ENCODE results near the gene SLC25A12.
A peak's percentile ranks its signal among the peaks of the same experiment; 100 is the strongest.
"Not testable (repeated sequence)": the region's sequence is repeated elsewhere in the genome, so short reads cannot be mapped to it uniquely, and the experiment has no call there.

SLC25A12 gene

GRCh38 chr2:171824086-171824485 lies 70.0 kb downstream of the SLC25A12 start:
- DNase-seq (ENCODE audit: low spot score): no peak

DNA sequence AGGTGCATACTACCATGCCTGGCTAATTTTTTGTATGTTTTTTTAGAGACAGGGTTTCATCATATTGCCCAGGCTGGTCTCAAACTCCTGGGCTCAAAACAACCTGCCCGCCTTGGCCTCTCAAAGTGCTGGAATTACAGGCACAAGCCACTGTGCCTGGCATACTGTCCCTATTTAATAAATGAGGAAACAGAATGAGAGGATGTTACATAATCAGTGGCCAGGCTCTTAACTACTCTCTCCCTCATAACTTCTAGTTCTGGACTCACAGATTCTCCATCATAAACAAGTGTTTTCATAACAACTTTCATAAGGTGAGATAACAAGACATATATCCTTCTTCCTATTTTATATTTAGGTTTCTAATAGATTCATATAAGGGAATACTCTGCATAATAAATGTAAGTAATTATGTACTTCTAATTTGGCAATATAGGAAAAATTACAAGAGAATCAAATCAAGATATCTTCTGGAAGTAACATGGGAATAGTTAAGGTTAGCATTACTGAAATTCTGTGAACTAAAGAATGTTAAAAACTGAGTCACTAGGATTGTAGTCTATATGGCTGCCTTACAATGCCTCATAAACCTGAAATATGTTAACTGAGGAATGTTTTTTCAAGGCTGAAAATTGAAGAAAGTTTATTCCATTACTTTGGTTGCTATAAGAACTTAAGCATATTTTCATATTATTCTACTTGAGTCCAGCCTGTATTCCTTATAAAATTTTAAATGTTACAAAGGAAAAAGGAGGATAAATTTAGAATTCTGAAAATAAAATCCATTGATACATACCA lies 71.3 kb downstream of the SLC25A12 start:
- no peak for DNase-seq (ENCODE audit: low spot score)

DNA sequence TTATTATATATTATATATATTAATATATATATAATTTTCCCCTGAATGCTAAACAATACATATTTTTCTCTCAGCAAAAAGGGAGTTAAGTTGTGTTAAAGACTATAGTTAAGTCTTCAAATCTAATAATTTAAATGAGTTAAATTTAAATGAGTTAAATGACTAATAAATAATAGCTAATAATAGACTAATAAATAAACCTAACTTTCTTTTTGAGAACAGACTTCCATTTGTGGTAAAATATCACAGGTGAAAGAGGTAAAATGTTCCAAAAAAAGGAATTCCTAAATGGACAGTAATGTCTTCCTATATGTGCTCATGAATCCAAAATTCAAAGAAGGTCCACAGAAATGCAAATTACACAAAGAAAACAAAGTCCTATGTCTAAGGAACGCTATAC lies 74.6 kb downstream of the SLC25A12 start:
- no peak for DNase-seq (ENCODE audit: low spot score)

DNA sequence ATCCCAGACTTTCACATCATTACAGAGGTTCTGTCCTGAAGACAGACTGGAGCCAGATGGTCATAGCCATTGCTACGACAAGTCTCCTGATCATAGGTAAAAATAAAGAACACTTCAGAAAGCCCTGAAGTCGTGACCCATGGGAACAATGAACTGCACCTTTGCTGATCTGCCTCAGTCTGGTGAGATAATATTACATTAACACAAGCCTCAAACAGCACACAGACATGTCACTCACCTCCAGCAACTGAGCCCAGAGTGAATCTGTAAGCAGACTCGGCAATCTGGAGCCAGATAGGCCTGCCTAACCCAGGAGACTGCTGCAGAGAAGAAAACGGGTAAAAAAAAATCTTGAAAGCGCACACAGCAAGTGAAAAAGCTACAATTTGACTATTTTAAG lies 79.2 kb downstream of the SLC25A12 start:
- DNase-seq (ENCODE audit: low spot score): no peak

GRCh38 chr2:171814174-171814573 lies 79.9 kb downstream of the SLC25A12 start:
- DNase-seq (ENCODE audit: low spot score): no peak

DNA sequence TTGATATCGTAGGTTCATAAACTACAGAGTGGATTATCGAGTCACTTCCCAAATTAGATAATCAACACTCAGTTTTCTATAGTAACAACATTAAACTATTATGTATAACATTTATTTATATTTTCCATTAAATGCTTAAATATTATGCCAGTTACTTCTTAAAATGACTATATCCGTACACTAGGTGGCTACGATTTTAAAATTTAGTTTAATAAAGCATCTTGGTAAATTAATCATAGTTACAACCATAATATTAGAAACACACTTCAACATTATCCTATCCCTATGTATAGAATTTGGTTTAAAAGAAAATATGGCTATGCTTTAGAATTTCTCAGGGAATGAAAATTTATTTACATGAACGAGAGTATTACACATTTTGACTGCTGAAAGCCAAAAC lies 80.3 kb downstream of the SLC25A12 start:
- DNase-seq (ENCODE audit: low spot score): no peak

DNA sequence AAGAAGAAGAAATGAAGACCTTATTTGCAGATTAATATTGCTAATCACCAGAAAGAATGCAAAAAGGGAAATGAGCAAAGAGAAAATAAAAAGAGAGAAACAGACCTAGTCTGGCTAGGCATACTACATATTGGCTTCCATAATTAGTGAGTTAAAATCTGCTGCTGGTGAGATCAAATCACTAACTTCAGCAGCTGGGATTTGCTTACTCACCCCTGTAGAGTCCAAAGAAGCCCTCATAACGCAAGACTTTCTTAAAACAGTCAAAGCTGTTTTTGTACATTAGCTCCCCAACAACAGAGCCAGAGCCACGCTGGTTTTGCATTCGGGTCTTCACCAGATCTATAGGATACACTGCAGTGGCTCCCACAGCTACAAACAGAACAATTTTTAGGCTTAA lies 80.9 kb downstream of the SLC25A12 start:
- no peak for DNase-seq (ENCODE audit: low spot score)

DNA sequence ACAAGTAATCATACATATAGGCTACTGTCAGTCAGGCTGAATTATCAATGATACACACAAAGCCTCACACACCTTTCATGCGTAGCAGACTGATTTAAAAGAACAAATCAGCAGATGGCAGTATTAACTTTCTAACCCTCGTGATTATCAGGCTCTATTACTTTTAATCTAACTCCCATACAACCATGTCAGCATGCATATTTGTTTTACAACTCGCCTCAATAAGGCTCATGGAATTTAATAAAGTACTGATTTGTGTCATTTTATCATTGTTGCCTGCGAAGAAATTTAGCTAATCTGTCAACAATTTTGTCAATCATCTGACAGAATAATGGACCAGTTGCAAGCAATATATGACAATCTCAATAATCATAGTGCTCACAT lies 82.8 kb downstream of the SLC25A12 start:
- peak; percentile 44 for DNase-seq (ENCODE audit: low spot score)

DNA sequence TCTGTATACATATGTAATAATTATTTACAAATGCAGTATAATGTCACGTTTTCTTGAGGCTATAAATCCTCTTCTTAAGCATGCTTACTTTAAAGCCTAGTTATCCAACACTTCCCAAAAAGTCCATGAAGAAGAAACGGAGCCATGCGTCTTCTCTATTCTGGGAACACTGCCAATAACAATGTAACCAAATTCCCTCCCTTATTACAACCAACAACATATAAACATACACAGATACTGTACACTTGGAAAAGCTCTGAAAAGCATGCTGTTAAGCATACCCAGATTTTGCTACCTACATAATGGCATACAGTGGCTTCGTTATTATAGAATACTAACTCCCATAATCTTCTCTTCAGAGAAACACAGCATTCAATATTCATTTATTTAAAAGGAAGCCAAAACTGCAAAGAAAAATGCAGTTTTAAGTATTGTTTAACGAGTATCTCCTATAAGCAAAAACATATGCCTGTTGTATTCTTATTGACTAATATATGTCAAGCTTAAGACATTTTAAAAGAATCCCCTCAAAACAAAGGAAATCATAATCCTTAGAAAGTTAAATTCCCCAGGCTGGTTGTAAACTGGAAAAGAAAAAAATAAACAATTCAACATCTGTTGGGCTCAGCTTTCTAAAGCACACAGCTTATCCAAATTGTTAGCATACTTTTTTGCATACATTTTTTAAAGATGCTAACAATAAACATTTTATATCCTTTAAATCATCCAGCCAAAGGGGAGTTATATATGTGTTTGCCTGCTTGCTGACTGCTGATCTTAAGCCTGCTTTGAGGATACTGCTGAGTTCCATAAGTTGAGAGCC lies 83.4 kb downstream of the SLC25A12 start:
- DNase-seq (ENCODE audit: low spot score): no peak

DNA sequence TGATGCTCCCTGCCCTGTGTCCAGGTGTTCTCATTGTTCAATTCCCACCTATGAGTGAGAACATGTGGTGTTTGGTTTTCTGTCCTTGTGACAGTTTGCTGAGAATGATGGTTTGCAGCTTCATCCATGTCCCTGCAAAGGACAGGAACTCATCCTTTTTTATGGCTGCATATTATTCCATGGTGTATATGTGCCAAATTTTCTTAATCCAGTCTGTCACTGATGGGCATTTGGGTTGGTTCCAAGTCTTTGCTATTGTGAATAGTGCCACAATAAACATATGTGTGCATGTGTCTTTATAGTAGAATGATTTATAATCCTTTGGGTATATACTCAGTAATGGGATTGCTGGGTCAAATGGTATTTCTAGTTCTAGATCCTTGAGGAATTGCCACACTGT lies 85.2 kb downstream of the SLC25A12 start:
- DNase-seq (ENCODE audit: low spot score): not testable (repeated sequence)

- no peak for DNase-seq (ENCODE audit: low spot score)
Measured at GRCh38 chr2:171807831-171808393, 86.1 kb downstream of the SLC25A12 start.

- DNase-seq (ENCODE audit: low spot score): no peak
Measured at GRCh38 chr2:171807119-171807518, 86.9 kb downstream of the SLC25A12 start.

DNA sequence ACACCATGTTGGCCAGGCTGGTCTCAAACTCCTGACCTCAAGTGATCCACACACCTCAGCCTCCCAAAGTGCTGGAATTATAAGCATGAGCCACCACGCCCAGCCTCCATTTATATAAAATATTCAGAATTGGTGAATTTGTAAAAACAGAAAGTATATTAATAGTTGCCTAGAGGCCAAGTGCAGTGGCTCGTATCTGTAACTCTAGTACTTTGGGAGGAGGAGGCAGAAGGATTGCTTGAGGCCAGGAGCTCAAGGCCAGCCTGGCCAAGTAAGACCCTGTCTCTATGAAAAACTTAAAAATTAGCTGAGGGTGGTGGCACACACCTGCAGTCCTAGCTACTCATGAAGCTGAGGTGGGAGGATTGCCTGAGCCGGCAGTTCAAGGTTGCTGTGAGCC lies 89.6 kb downstream of the SLC25A12 start:
- DNase-seq (ENCODE audit: low spot score): no peak

GRCh38 chr2:171803757-171804156 lies 90.3 kb downstream of the SLC25A12 start:
- DNase-seq (ENCODE audit: low spot score): no peak

GRCh38 chr2:171800639-171801038 lies 93.4 kb downstream of the SLC25A12 start:
- DNase-seq (ENCODE audit: low spot score): no peak

GRCh38 chr2:171798156-171798820 lies 95.8 kb downstream of the SLC25A12 start:
- peak; percentile 68 for DNase-seq (ENCODE audit: low spot score)

DNA sequence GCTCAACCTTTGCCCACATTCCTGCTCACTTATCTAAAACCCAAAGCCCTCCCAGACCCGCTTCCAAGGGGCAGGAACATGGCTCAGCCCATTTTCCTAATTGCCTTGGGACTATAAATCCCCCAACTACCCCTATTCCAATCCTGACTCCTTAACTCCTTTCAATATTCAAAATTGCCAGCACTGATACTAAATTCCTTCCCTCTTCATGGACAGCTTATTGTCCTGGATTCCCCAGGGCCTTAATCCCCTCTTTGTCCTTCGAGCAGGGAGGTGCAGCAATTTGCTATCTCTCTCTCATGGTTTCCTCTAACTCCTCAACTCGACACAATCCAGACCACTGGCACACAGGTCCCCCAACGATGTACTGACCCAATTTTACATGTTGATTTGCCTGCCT lies 99.1 kb downstream of the SLC25A12 start:
- DNase-seq (ENCODE audit: low spot score): no peak

GRCh38 chr2:171793691-171794678 lies 100.1 kb downstream of the SLC25A12 start:
- DNase-seq (ENCODE audit: low spot score): no peak

DNA sequence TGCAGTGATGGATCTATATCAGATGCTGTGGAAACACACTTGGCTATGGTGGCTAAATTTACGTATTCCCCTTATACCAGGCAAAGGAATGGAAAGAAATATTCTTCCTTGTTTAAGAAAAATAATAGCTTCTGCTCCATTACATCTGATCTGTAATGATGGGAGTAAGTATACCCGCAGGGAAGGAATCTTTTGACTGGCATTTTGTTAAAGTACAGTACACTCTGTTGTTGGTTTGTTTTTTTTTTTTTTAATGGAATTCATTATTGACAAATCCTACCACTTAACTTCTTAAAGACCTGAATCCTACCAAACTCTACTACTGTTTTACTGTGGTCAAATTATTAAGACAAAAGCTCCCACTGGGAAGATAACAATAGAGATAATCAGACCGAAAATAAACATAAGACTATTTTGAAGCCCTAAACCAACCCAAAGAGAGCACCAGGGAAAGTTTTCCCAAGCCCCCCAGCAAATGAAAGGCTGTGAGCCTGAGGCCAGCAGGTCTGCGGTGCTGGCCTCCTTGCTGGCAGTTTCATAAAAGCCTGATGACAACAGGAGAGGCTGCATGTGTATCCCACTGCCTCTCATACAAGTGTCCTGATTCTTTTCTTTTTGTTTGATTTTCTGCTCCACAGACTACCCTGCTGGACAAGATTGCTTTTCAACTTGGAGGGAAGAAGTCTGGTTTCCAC lies 101.0 kb downstream of the SLC25A12 start:
- no peak for DNase-seq (ENCODE audit: low spot score)

DNA sequence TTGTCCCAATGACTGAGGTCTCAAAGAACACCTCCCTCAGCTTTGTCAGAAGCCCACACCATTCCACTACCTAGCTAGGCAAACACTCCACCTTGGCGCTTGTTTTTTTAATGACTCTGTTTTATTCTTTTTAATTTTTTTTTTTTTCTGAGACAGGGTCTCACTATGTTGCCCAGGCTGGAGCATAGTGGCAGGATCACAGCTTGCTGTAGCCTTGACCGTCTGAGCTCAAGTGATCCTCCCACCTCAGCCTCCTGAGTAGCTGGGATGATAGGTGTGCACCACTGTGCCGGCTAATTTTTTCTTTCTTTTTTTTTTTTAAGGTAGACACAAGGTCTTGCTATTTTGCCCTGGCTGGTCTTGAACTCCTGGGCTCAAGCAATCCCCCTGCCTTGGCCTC lies 101.9 kb downstream of the SLC25A12 start:
- no peak for DNase-seq (ENCODE audit: low spot score)

GRCh38 chr2:171791361-171791760 lies 102.7 kb downstream of the SLC25A12 start:
- DNase-seq (ENCODE audit: low spot score): no peak
